Measurements from ENCODE around the gene SULT2B1. TPM values are rescaled to one million over a fixed set of nuclear protein-coding genes. Genes with fewer than 3 reads are reported as not detected.

The SULT2B1 gene
- total and polyA plus RNA-seq, 2 of the 4 experiments (the other 2 are of a cell fraction), result 0.09 TPM; not detected in 1

DNA sequence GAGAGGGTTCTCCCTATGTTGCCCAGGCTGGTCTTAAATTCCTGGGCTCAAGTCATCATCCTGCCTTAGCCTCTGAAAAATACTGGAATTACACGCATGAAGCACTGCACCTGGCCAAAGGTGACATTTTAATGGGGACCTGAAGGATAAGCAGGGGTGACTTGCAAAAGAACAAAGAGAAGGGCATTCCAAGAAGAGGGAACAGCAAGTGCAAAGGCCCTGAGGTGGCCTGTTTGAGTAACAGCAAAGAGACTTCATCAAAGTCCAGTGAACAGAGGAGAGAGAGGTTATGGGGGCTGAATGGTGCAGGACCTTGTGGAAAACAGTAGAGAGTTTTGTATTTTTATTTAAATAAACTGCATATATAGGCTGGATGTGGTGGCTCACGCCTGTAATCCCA, 89.9 kb downstream of the SULT2B1 start:
- ChIA-PET POLR2A (ENCODE audit: unreplicated experiment) (no interaction called here), CTCF (no interaction called here)

More for the DNA sequence above, 89.9 kb downstream of the SULT2B1 start:
- TF ChIP-seq MAFK (IDR thresholded peaks at IDR 0.05; ENCODE audit: low read depth, low read length) (no peak), FOS (IDR thresholded peaks at IDR 0.05; ENCODE audit: low read depth, low read length) (no peak)
- Histone ChIP-seq H2BK5ac (ENCODE audit: low read depth, low read length, poor library complexity, severe bottlenecking) (no peak overlapping the region), H3K9me3 (ENCODE audit: control insufficient read depth, insufficient read depth, low read length) (no peaks in the 10 kb centered on the region), H3K18ac (ENCODE audit: low read depth, low read length) (no peak overlapping the region), H2AK9ac (replicated peaks; ENCODE audit: low read depth, low read length, poor library complexity) (no peak overlapping the region), H4K91ac (ENCODE audit: insufficient read depth, low read depth, low read length) (no peak overlapping the region), H4K5ac (ENCODE audit: low read depth, low read length) (no peak overlapping the region), H4K8ac (ENCODE audit: low read depth in 2 of 2, low read length in 2 of 2) (no peak overlapping the region), H3K79me1 (ENCODE audit: low read depth in 1 of 2, low read length in 2 of 2) (peaks cover 0 to 4% of the 10 kb centered on the region in 2 experiments; a peak in 2 of 4 replicates), H2AK5ac (ENCODE audit: low read depth, low read length) (no peak overlapping the region), H4K20me1 (ENCODE audit: insufficient read depth, low read length) (peaks cover 3% of the 10 kb centered on the region; the same call in 1 of the 2 replicates), H2BK20ac (ENCODE audit: low read depth, low read length) (no peak overlapping the region), H2AFZ (replicated peaks; ENCODE audit: low read length, poor library complexity) (no peak overlapping the region), H2BK120ac (ENCODE audit: low read depth, low read length) (no peak overlapping the region), H3K27ac (ENCODE audit: insufficient read depth, low read length) (no peak overlapping the region), H3K14ac (replicated peaks; ENCODE audit: low read depth, low read length) (no peak overlapping the region), H3K4me1 (ENCODE audit: control insufficient read depth, insufficient read depth, low read length) (peaks cover 8% of the 10 kb centered on the region), H3K9me1 (ENCODE audit: insufficient read depth, low read length) (peaks cover 5% of the 10 kb centered on the region), H3K36me3 (ENCODE audit: control insufficient read depth, insufficient read depth, low read length) (no peaks in the 10 kb centered on the region), H3K9ac (ENCODE audit: low read depth, low read length) (no peak overlapping the region), H3K4me3 (ENCODE audit: insufficient read depth, low read depth, low read length) (no peak overlapping the region), H3K23ac (ENCODE audit: low read depth, low read length) (no peak overlapping the region), H3K27me3 (ENCODE audit: control insufficient read depth, insufficient read depth, low read length) (no peaks in the 10 kb centered on the region), H3K4me2 (ENCODE audit: low read depth, low read length) (no peak overlapping the region), H2BK15ac (ENCODE audit: low read depth, low read length) (no peak overlapping the region), H3K56ac (ENCODE audit: extremely low read depth, insufficient read depth, low read length) (no peak overlapping the region), H3K4ac (ENCODE audit: low read depth, low read length) (no peak overlapping the region)
- no TSS peak for BruUV-seq (replicated peaks)
- DNase-seq (no peak), ATAC-seq (ENCODE audit: low read depth) (no peak)
- intact Hi-C loops (cut with micrococcal nuclease), result loop anchor here (10.0 kb wide), 1 partner anchor 323 kb away; the partner anchor contains the start of gene FTL
- WGBS, 2 experiments (ENCODE audit: extremely low coverage in 2 of 2, insufficient read length in 1 of 2), result 100% methylated on average over 1 of the region's 2 CpGs; no CpG with 5 or more reads in 1 of the 2 experiments
- in situ Hi-C loops (cut with MboI; ENCODE audit: low sequenced_read_pairs), result loop anchor here (10.0 kb wide), 2 partner anchors 193 to 323 kb away; partner anchors contain the start of genes FTL and HSD17B14
- dilution Hi-C loops (cut with HindIII; ENCODE audit: low sequenced_read_pairs, unreplicated experiment), result no loop called here
